HG03565 (cell line): ENCODE data around the gene MON2.
"Not testable (repeated sequence)": the region's sequence is repeated elsewhere in the genome, so short reads cannot be mapped to it uniquely, and the experiment has no call there.

Source experiments
- ATAC-seq: cut with Tn5 transposase; IDR thresholded peaks from one replicate; pipeline ENCODE4 v1.9.1; 2021; ENCODE audit warnings: mild to moderate bottlenecking, moderate library complexity; ENCODE audit not compliant: unreplicated experiment

Gene MON2

GRCh38 chr12:62543741-62544140 is 77.1 kb downstream of the MON2 start:
- ATAC-seq = no peak

GRCh38 chr12:62552906-62553556 is 86.4 kb downstream of the MON2 start:
- no peak for ATAC-seq

- ATAC-seq = not testable (repeated sequence)
These were observed 92.7 kb downstream of the MON2 start for GRCh38 chr12:62559366-62559765.

- ATAC-seq = no peak
These were observed 96.2 kb downstream of the MON2 start for GRCh38 chr12:62562846-62563245.

GRCh38 chr12:62575036-62575435 is 108.4 kb downstream of the MON2 start:
- ATAC-seq = peak; percentile 45

GRCh38 chr12:62576503-62576902 is 109.9 kb downstream of the MON2 start:
- no peak for ATAC-seq

- ATAC-seq = no peak
These were observed 112.1 kb downstream of the MON2 start for GRCh38 chr12:62578726-62579125.

- ATAC-seq = peak; percentile 61
These were observed 114.8 kb downstream of the MON2 start for GRCh38 chr12:62581288-62582064.

- ATAC-seq = no peak
These were observed 115.4 kb downstream of the MON2 start for GRCh38 chr12:62582065-62582366.

GRCh38 chr12:62584619-62585018 is 118.0 kb downstream of the MON2 start:
- ATAC-seq = no peak

GRCh38 chr12:62586850-62587249 is 120.2 kb downstream of the MON2 start:
- ATAC-seq = no peak

- ATAC-seq = no peak
These were observed 122.3 kb downstream of the MON2 start for GRCh38 chr12:62588916-62589315.

GRCh38 chr12:62597253-62597652 is 130.6 kb downstream of the MON2 start:
- no peak for ATAC-seq

GRCh38 chr12:62598846-62599245 is 132.2 kb downstream of the MON2 start:
- no peak for ATAC-seq

- ATAC-seq = no peak
These were observed 133.3 kb downstream of the MON2 start for GRCh38 chr12:62599854-62600437.

- ATAC-seq = no peak
These were observed 135.1 kb downstream of the MON2 start for GRCh38 chr12:62601765-62602164.

- peak; percentile 53 for ATAC-seq
These were observed 135.8 kb downstream of the MON2 start for GRCh38 chr12:62602255-62603060.

- ATAC-seq = peak; percentile 59
These were observed 136.6 kb downstream of the MON2 start for GRCh38 chr12:62603061-62603810.

GRCh38 chr12:62603811-62604098 is 137.1 kb downstream of the MON2 start:
- no peak for ATAC-seq

- ATAC-seq = no peak
These were observed 137.7 kb downstream of the MON2 start for GRCh38 chr12:62604373-62604772.

GRCh38 chr12:62604871-62605270 is 138.2 kb downstream of the MON2 start:
- no peak for ATAC-seq
